SKM-1 treated with dmso at 0.1 percent for 144 hours (cell line): Measurements from ENCODE around the gene ENDOD1.
"Not testable (repeated sequence)": the region's sequence is repeated elsewhere in the genome, so short reads cannot be mapped to it uniquely, and the experiment has no call there.

Experiments
- DNase-seq: peaks from one replicate; lab custom pipeline; 2025; ENCODE audit not compliant: unreplicated experiment; lab: John Stamatoyannopoulos, UW

Gene ENDOD1

DNA sequence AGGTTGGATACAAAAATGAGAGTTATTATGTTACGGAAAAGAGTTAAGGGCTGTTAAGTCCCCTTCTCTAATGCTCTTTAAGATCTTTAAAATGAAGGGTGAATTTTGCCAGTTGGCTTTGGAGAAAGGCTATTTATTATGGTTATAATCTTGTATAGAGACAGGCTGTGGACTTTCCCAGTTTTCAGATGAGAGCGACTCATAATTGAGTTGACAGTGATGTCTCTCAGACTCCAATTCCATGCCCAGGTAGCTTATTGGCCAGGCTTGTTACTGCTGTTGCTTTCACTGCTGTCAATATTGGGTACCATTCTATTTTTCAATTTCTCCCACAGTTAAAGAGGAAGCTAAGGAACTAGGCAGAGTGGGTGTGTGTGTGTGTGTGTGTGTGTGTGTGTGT is 13.1 kb downstream of the ENDOD1 start:
- no peak for DNase-seq

DNA sequence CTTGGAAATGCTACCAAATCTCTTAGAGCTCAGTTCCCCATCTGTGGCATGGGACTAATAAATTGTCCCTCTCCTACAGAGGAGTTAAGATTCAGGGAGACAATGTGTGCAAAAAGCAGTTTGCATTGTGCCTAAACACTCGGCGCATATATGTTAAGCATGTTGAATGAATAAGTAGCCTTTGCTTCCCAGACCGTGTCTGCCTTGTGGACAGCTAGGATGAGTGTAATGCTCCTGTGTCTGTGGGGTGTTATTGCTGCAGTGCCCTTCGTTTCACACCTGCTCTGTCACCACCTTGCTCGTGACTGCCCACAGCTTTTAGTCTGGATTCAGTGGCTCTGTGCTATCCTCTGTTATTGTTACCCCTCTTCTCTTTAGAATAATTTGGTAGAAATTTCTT is 14.1 kb downstream of the ENDOD1 start:
- no peak for DNase-seq

DNA sequence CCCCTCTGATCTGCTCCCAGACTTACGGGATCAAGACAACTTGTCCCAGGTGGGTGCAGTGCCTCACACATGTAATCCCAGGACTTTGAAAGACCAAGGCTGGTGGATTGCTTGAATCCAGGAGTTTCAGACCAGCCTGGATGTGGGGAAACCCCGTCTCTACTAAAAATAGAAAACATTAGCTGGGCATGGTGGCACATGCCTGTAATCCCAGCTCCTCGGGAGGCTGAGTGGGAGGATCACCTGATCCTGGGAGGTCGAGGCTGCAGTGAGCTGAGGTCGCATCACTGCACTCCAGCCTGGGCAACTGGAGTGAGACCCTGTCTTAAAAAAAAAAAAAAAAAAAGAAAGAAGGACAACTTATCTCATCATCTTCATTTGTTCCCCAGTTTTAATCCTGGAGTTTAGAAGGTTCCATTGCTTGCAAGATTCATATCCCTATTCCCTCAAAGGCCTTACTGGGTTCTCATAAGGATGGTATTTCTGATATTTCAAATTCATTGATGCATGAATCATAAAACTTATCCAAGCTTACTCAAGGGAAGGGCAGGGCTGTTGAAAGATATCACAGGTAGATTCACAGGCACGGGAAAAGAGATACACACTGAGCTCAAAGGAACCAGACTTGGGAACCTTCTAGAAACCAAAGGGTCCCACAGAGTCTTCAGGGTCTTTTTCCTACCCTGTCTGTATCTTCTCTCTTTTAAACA is 14.6 kb downstream of the ENDOD1 start:
- no peak for DNase-seq

DNA sequence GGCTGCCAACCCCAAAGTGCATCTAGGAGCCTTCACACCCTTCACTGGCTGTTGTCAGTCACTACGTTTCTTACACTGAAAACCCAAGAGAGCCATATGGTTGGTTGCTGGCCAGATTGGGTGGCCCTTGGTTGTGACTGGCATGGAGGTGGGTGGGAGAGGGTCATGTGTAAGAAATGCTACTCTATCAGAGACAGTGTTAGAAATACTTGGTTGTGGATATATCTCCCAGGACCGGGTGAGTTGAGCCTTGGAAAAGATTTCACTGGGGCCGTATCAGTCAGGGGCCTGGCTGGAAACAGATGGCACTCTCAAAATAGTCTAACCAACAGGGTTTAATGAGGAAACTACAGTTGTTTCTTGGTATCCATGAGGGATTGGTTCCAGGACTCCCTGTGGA is 15.2 kb downstream of the ENDOD1 start:
- no peak for DNase-seq

DNA sequence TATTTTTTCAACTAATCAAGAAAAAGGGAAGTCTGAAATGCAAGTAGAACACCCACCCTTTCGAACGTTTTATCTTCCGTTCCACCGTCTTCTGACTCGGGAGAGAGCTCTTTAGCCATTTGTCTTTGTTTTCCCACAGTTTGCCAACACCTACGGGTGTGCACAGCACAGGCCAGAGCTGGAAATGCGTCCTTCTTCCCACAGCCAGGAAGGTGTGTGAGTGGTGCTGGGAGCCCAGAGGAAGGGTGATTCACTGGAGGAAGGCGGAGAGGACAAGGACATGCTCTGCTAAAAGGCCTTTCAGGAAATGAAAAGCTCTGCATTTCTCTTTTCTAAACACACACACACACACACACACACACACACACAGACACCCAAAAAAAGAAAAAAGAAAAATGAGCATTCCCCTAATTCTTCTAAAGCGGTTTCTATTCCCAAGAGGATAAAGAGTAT is 18.5 kb downstream of the ENDOD1 start:
- DNase-seq: no peak

DNA sequence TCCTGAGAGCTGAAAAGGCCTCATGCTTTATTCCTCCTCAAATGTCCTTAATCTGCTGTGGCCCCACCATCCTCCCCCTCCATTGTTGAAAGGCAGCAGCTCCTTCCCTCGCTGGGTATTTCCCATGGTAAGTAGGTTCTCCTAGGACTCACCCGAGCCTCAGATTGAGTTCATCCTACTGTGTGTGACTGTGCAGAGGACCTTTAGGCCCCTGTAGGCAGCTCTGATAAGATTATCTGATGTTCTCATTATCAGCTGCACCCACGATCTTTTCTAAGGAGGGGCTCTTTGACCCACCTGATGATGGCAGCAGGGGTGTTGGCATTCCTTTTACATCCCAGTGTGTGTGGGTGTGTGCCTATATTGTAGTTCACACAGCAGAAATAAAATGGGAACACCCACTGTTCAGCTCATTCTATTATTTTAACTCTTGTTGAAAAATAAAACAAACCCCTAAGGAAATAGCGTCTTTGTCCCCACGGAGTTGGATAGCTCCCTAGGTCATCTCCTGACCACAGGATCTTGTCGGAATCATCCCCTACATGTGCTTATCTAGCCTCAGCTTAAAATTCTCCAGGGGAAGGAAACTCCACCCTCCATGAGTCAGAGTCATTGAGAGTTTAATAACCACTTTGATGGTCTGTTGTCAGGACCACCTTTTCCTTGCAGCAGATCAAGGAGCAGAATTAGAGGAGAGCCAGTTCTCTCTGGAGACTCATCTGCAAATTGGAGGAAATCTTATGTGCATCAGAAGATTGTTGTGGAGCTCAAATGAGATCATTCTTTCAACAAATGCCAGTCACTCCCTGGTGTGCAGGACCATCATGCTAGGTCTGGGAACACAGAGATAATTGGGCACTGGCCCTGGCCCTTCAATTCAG is 19.3 kb downstream of the ENDOD1 start:
- DNase-seq: no peak

DNA sequence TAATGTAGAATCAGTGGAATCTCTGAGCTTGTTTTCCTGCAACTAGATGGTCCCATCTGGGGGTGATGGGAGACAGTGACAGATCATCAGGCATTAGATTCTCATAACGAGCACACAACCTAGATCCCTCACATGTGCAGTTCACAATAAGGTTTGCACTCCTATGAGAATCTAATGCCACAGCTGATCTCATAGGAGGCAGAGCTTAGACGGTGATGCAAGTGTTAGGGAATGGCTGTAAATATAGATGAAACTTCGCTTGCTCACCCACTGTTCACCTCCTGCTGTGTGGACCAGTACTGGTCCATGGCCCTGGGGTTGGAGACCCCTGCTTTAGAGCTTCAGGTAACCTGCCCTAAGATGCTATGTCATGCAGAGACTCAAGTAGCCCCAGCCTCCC is 21.8 kb downstream of the ENDOD1 start:
- not testable (repeated sequence) for DNase-seq

DNA sequence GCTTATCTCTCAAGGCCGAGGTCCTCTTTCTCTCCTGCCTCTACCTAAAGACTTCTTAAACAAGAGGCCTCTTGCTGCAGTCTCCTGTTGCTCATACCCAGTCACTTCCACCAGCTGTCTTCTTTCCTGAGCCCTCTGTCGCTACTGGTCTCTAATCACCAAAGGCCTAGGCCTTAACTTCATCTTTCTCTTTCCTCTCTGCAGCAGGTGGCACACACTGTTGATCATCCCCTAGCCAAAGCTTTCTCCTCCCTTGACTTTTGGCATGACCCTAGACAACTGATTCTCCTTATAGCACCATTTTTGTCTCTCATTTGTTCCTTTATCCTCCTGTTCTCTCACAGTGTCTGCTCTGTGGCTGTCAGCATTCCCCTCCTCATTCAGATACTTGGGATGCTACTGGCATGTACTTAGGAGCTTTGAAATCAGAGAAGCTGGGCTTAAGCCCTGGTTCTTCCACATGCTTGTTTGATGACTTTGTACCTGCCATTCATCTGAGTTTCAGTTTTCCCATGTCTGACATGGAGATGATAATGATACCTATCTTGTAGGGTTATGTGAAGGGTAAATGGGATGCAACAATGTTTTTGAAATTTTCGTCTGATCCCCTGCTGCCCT is 22.4 kb downstream of the ENDOD1 start:
- no peak for DNase-seq

DNA sequence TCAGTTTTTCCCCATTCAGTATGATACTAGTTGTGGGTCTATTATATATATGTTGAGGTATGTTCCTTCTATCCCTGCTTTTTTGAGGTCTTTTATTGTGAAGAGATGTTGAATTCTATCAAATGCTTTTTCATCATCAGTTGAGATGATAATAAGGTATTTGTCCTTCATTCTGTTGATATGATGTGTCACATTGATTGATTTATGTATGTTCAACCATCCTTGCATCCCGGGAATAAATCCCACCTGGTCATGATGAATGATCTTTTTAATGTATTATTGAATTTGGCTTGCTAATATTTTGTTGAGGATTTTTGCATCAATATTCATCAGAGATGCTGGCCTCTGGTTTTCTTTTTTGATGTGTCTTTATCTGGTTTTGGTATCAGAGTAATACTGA is 26.0 kb downstream of the ENDOD1 start:
- no peak for DNase-seq

DNA sequence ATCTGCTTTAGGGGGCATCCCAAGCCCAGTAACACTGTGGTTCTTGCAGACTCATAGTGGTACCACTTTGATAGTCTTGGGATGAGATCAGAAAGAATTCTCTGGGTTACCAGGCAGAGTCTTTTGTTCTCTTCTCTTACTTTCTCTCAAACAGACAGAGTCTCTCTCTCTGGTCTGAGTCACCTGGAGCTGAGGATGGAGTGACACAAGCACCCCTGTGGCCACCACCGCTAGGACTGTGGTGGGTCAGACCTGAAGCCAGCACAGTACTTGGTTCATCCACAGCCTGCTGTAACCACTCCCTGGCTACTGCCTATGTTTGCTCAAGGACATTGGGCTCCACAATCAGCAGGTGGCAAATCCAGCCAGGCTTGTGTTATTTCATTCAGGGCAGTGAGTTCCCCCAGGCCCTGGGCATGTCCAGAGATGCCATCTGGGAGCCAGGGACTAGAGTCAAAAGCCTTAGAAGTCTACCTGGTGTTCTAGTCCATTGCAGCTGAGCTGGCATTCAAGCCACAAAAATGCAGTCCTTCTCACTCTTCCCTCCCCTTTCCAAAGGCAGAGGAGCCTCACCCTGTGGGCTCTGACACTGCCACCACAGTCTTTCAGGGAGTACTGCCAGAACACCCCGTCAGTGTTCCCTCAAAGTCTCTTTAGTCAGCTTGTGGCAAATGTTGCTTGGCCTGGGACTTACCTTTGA is 29.9 kb downstream of the ENDOD1 start:
- no peak for DNase-seq

DNA sequence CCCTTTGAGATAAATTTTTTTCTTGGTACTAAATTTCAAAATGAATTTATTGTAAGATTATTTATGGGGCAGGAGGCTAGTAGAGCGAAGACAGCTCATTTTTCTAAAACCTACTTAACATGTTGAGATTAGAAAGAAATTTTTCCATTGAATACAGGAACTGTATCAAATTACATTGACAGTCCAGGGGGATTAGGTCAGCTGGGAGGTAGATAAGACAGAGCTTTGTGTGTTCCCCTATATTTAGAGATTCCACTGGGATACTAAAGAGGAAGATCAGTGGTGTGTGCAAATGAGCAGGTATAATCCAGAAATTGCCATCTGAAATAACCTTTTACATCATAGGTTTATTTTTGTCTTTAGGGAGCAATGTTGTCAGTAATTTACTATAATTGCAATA is 32.1 kb downstream of the ENDOD1 start:
- no peak for DNase-seq

DNA sequence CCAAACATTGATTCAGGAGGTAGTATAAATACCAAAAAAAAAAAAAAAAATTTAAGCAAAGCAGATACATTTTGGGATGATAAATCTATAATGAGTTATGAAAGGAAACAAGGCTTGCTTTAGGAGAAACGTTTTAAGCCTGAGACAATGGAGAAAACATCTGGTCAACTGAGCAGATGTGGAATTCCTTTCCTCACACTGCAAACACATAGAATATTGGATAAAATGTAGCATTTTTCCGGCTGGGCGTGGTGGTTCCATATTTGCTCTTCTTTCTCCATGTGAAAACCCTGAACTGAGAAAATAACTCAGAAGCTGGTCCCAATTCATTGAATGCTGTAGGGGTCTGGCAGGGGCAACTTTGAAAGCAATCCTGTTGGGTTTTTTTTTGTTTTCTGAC is 33.9 kb downstream of the ENDOD1 start:
- DNase-seq: no peak

DNA sequence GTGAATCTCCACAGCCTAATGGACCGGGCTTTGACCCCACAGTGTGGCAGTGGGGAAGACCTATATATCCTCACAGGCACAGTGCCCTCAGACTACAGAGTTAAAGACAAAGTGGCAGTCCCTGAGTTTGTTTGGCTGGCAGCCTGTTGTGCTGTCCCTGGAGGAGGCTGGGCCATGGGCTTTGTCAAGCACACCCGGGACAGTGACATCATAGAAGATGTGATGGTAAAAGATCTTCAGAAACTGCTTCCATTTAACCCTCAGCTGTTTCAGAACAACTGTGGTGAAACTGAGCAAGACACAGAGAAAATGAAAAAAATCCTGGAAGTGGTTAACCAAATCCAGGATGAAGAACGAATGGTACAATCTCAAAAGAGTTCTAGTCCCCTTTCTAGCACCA is 39.0 kb downstream of the ENDOD1 start:
- no peak for DNase-seq

DNA sequence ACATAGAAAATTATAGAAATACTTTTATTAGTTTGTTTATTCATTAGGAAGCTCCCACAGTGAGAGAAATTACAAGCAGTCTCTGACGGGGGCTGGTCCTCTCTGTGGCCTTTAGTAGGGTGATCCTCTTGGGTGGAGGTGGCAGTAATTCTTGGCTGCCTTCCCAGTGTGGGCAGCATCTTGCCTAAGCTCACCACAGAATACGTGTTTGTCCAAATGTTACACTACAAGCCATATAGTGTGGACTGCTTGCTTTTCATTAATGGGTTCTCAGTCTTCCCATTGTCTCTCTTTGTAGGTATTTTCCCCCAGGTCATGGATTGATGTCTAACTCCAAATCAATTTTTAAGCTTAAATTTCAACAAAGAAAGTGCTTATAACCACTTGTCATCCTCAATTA is 43.3 kb downstream of the ENDOD1 start:
- no peak for DNase-seq

DNA sequence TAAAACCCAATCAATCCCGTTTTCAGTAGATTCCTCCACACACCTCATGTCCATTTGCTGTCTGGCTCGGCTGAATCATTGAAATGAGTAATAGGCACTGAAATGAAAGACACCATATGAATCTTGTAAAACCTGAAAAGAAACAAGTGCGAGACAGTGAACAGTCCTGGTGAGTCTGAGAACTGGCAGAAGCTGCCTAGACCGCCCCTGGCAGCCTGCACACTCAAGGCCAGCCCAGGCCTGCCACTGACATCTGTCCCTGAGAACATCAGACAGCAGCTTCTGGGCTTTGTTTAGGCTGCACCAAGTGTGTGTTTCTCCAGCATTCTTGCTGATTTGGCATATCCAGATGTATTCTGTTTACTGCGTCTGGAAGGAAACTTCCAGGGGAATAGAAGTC is 44.8 kb downstream of the ENDOD1 start:
- DNase-seq: no peak

DNA sequence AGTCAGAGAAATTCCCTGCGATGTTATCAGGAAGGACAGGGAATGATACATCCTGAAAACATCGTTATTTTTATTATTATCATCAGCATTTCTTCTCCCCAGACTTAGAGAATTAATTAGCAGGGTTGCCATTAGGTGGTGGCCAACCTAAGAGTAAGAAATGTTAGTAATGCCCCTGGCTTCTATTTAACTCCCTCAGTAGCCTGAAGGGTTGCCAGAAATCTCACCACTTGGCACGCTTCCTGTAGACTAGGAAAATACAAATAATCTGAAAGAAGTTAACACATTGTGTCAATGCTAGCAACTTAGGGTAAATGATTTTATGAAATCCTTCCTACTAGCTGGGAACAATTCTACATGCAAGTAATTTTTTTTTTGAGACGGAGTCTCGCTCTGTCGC is 45.5 kb downstream of the ENDOD1 start:
- no peak for DNase-seq

DNA sequence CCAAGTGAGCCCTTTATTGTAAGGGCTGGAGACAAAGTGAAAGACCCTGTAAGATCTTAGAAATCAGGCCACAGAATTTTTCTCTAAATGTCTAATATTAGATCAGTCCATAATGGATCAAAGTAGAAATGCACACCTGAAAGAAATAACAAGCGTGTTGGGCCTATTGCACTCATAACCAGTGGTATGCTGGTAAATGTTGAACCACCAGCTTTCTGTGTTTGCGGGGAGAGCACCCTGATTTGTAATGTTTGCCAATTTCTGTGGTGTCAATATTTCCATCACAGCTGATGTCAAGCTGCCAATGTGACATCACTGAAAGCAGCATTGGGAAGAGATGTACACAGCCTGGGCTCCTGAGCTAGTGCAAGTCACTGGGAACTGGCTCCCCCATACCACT is 46.2 kb downstream of the ENDOD1 start:
- no peak for DNase-seq

DNA sequence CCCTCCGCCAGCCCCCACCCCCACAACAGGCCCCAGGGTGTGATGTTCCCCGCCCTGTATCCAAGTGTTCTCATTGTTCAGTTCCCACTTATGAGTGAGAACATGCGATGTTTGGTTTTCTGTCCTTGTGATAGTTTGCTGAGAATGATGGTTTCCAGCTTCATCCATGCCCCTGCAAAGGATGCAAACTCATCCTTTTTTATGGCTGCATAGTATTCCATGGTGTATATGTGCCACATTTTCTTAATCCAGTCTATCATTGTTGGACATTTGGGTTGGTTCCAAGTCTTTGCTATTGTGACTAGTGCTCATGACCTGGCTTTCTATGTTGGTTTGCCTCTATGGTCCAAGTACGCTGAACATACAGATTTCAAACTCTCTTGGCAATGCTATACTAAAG is 47.1 kb downstream of the ENDOD1 start:
- DNase-seq: not testable (repeated sequence)

DNA sequence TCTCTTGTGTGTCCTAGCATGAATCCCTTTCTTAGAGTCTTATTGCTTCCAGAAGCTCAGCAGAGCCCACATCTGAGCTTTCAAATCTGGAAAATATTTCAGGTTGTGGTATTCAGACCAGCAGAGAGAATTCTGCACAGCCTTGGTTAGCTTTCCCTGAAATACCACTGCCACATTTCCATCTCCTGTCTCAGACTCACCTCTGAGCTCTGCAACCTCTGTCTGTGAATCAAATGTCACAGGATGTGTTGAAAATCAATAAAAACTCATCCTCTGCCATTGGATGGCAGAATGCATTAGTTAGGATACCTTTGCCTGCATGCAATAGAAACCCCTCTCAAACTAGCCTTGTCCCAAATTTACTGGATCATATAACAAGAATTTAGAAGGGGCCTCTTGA is 47.7 kb downstream of the ENDOD1 start:
- no peak for DNase-seq

DNA sequence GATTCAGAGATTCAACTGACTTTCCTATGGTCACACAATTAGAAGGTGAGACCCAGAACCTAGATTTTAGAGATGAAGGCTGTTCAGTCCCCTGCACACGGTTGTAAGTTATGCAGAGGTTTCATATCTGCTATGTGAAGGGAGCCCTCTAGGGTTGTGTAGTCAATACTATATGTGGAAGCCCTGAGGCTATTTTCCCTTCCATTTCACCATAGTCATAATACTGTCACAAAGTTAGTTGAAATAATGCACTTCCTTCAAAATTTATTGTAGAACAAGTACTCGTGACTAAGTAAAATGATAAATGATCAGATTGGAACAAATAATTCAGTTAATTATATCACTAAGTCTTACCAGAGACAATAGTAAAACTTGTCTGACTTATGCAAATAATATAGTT is 48.8 kb downstream of the ENDOD1 start:
- no peak for DNase-seq

DNA sequence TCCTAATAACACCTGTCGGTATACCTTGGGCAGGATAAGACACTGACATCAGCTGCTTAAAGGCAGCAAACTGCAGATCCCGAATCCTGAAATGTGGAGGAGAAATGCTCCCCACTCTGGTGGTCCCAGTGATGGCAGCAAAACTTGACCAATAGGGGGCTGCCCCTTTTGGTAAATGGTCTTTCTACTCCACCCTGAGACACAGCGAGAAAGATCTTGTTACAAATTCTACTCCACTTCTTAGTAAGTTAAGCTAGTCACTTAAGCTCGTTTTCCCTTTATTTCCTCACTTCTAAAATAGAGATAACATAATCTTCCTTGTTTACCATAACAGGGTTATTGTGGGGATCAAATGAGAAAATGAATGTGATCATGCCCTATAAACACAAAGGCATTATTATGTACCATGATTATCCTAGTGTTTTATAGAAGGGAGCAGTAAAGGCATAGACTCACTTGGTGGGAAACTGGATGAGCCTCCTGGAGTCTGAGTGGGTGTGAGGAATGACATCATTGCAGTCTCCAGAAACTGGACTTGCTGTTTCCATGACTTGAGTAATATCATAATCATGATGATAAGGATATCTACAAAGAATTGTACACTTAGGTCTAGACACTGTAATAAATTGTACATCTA is 50.9 kb downstream of the ENDOD1 start:
- no peak for DNase-seq
